Measurements from ENCODE around the gene RFC1.
A peak's percentile ranks its signal among the peaks of the same experiment; 100 is the strongest.

Gene RFC1

GRCh38 chr4:39259571-39260330 is 106.4 kb downstream of the RFC1 start:
- FAIRE-seq: peak; percentile 69
- TF ChIP-seq CTCF (IDR thresholded peaks at IDR 0.05; ENCODE audit: insufficient read depth, missing control alignments): no peak
- DNase-seq (ENCODE audit: insufficient read length, low spot score): no peak

- TF ChIP-seq CTCF (IDR thresholded peaks at IDR 0.05; ENCODE audit: insufficient read depth, missing control alignments): no peak
- DNase-seq (ENCODE audit: insufficient read length, low spot score) (no peak), FAIRE-seq (no peak)
Observed at GRCh38 chr4:39256436-39256835, 109.7 kb downstream of the RFC1 start.

- TF ChIP-seq CTCF (IDR thresholded peaks at IDR 0.05; ENCODE audit: insufficient read depth, missing control alignments): no peak
- FAIRE-seq: no peak
Observed at GRCh38 chr4:39255871-39256270, 110.3 kb downstream of the RFC1 start.

DNA sequence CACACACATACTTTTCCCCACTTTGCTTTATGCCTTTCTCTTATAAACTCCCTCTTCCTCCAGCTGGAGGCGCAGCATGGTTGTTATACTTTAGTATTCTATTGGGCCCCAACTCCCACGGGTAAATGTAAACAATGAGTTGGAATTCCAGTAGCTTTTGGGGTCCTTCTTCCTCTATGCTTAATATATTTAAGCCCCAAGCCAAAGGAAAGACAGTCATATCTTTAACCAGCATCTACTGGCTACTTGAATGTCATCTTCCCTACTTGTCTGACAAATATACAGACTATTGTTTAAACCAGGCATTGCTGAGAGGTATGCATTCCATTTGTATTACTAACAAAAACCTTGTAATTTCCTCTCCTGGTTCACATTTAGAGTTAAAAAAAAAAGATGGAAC is 110.9 kb downstream of the RFC1 start:
- no peak for FAIRE-seq
- TF ChIP-seq CTCF (IDR thresholded peaks at IDR 0.05; ENCODE audit: insufficient read depth, missing control alignments): peak; percentile 10
- DNase-seq (ENCODE audit: insufficient read length, low spot score): no peak

More at GRCh38 chr4:39255871-39256270, 110.3 kb downstream of the RFC1 start:
- DNase-seq (ENCODE audit: insufficient read length, low spot score): no peak

- no peak for FAIRE-seq
- no peak for DNase-seq (ENCODE audit: insufficient read length, low spot score)
- TF ChIP-seq CTCF (IDR thresholded peaks at IDR 0.05; ENCODE audit: insufficient read depth, missing control alignments): no peak
Observed at GRCh38 chr4:39243462-39243861, 122.7 kb downstream of the RFC1 start.

Data from D721Med (cell line).